ENCODE results near the gene CDH16. TPM values are rescaled to one million over a fixed set of nuclear protein-coding genes. Genes with fewer than 3 reads are reported as not detected.

Gene CDH16
- total RNA-seq, 4 donors from 2014 or later: not detected

DNA sequence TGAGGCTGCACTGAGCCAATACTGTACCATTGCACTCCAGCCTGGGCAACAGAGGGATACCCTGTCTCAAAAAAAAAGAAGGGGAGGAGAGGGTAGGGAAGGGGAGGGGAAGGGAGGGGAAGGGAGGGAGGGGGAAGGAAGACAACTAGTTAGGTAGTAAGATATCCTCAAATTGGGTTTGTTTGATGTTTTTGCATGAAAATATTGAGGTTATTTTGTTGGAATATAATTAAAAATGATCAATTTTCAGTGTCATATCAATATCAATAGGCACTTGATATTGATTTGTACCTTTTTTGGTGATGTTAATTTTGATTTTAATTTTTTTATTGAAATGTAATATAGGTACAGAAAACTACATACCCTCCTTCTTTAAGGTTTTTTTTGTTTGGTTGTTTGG lies 55.0 kb downstream of the CDH16 start:
- TF ChIP-seq, protein P1, sequence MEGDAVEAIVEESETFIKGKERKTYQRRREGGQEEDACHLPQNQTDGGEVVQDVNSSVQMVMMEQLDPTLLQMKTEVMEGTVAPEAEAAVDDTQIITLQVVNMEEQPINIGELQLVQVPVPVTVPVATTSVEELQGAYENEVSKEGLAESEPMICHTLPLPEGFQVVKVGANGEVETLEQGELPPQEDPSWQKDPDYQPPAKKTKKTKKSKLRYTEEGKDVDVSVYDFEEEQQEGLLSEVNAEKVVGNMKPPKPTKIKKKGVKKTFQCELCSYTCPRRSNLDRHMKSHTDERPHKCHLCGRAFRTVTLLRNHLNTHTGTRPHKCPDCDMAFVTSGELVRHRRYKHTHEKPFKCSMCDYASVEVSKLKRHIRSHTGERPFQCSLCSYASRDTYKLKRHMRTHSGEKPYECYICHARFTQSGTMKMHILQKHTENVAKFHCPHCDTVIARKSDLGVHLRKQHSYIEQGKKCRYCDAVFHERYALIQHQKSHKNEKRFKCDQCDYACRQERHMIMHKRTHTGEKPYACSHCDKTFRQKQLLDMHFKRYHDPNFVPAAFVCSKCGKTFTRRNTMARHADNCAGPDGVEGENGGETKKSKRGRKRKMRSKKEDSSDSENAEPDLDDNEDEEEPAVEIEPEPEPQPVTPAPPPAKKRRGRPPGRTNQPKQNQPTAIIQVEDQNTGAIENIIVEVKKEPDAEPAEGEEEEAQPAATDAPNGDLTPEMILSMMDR (IDR thresholded peaks at IDR 0.05): no peak
- TF ChIP-seq POLR2AphosphoS5 (IDR thresholded peaks at IDR 0.05) (no peak), EP300 (IDR thresholded peaks at IDR 0.05) (no peak), POLR2A (IDR thresholded peaks at IDR 0.05) (no peak)
- ATAC-seq: no peak
- no peaks in the 10 kb centered on the region for H3K36me3 ChIP-seq
- peaks cover 0 to 20% (median 4%) of the 10 kb centered on the region in 3 donors for H3K4me1 ChIP-seq
- H3K9me3 ChIP-seq: no peaks in the 10 kb centered on the region
- H3K4me3 ChIP-seq: no peak overlapping the region
- H3K27ac ChIP-seq: no peak overlapping the region
- H3K27me3 ChIP-seq: no peaks in the 10 kb centered on the region

DNA sequence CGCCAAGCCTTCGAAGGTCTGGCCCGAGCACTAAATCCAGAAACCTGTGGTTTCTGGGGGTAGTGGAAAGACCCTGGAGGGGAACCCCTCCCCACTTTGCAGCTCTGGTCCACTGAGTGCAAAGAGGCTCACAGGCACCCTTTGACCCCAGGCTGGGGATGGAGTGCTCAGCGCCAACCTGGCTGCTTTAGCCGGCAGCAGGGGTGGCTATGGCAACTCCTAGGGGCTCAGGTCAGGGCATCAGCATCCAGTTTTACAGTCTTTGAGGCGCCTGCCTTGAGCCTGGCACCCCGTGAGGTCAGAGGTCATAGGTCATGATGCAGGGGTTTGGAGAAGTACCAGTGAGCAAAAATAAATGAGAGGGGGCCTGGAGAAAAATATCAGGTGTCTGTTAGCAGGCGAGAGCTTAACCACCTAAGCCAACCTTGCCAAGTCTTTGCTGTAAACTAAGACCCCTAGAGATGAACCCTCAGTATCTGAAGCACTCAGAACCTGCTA lies 56.6 kb downstream of the CDH16 start:
- no peaks in the 10 kb centered on the region for H3K9me3 ChIP-seq
- H3K4me3 ChIP-seq: no peak overlapping the region
- no peak overlapping the region for H3K27ac ChIP-seq
- H3K36me3 ChIP-seq: no peaks in the 10 kb centered on the region
- no peak for TF ChIP-seq EP300 (IDR thresholded peaks at IDR 0.05)
- TF ChIP-seq, protein P1 (IDR thresholded peaks at IDR 0.05): no peak
- TF ChIP-seq POLR2A (IDR thresholded peaks at IDR 0.05): no peak
- no peak for TF ChIP-seq POLR2AphosphoS5 (IDR thresholded peaks at IDR 0.05)
- H3K4me1 ChIP-seq: peaks cover 0 to 14% (median 4%) of the 10 kb centered on the region in 3 donors
- H3K27me3 ChIP-seq: no peaks in the 10 kb centered on the region
- WGBS, 2 donors (ENCODE audit: low coverage in 1 of 2): 84 to 100% methylated on average over 1 to 4 of the region's 8 CpGs
- no peak for ATAC-seq

DNA sequence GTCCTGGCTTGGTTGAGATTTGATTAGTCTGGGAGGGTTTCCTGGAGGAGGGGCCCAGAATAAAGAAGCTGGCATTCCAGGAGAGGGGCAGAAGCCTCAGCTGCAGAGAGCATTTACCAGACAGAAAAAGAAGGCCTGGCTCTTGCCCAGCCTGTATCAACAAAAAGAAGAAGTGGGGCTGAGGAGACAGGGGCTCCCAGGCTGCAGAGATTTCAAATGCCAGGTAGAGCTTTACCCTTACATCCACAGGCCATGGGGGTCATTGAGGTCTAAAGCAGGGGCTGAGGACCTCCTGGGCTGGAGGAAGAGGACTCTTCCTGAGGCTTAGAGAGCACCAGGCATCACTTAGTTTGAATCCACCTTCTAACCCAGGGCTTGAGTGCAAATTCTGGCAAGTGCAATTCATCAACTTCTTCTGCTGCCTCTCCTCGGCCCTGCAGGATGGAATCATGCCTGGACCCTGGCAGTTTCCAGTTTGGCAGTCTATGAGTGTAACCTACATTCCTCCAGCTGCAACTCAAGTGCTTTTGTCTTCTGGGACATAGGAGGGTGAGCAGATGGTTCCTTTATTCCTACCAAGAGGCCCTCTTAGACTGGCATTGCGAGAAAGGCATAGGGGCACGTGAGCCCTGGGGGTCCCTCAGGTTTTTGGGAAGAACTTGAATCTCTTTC lies 59.2 kb downstream of the CDH16 start:
- Histone ChIP-seq H3K27me3 (no peaks in the 10 kb centered on the region), H3K9me3 (no peaks in the 10 kb centered on the region), H3K4me1 (peaks cover 0 to 14% (median 4%) of the 10 kb centered on the region in 3 donors), H3K27ac (no peak overlapping the region), H3K36me3 (no peaks in the 10 kb centered on the region), H3K4me3 (no peak overlapping the region)
- 13% methylated on average over 1 of the region's 3 CpGs; no CpG with 5 or more reads in 1 of the 2 donors for WGBS, 2 donors (ENCODE audit: low coverage in 1 of 2)
- ATAC-seq: no peak
- TF ChIP-seq POLR2AphosphoS5 (IDR thresholded peaks at IDR 0.05) (no peak), EP300 (IDR thresholded peaks at IDR 0.05) (no peak), POLR2A (IDR thresholded peaks at IDR 0.05) (no peak)
- TF ChIP-seq, protein P1 (IDR thresholded peaks at IDR 0.05): no peak

DNA sequence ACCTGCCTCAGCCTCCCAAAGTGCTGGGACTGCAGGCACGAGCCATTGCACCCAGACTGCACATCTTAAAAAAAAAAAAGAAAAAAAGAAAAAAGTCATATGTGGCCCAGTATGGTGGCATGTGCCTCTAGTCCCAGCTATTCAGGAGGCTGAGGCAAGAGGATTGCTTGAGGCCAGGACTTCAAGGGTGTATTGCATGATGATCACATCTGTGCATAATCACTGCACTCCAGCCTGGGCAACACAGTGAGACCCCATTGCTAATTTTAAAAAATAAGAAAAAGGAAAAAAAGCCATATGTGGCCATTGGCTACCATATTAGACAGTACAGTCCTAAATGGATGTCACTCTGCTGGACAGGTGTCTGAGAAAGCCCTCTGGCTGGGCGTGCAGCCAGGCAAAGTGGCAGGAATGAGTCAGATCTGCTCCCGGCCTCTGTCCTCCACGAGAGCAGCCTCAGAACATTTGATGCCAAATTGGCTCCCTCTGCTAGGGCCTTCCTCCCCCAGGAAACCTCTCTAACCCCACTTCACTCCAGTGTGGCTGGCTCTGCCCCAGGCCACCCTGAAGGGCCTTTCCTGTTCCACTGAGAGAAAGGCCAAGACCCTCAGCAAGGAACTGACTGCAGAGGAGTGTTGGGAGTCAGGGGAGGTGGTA lies 59.8 kb downstream of the CDH16 start:
- ATAC-seq: no peak
- Histone ChIP-seq H3K36me3 (no peaks in the 10 kb centered on the region), H3K27me3 (no peaks in the 10 kb centered on the region), H3K4me1 (peaks cover 0 to 14% (median 4%) of the 10 kb centered on the region in 3 donors), H3K27ac (no peak overlapping the region), H3K4me3 (no peak overlapping the region), H3K9me3 (no peaks in the 10 kb centered on the region)
- TF ChIP-seq, protein P1 (IDR thresholded peaks at IDR 0.05): no peak
- no peak for TF ChIP-seq POLR2AphosphoS5 (IDR thresholded peaks at IDR 0.05)
- no peak for TF ChIP-seq EP300 (IDR thresholded peaks at IDR 0.05)
- no peak for TF ChIP-seq POLR2A (IDR thresholded peaks at IDR 0.05)
- WGBS, 2 donors (ENCODE audit: low coverage in 1 of 2): 10% methylated on average over 3 of the region's 4 CpGs; no CpG with 5 or more reads in 1 of the 2 donors

Other genes starting within 250 kb of the CDH16 start
- gene CMTM4, start 222.1 kb downstream of the CDH16 start, total RNA-seq: 10 to 100 TPM; 12.7 to 21.2 (median 17.2) TPM
- gene DYNC1LI2, start 167.3 kb downstream of the CDH16 start, total RNA-seq: 100 to 1,000 TPM; 202 to 292 (median 219) TPM
- under 1 TPM in 1 of 4 donors, not detected in 3; 0.40 TPM for gene TERB1, start 117.3 kb downstream of the CDH16 start, total RNA-seq
- 10 to 100 TPM; 37.3 to 63.2 (median 52.4) TPM for gene NAE1, start 87.9 kb downstream of the CDH16 start, total RNA-seq
- gene CA7, start 74.5 kb downstream of the CDH16 start, total RNA-seq: not detected
- gene PDP2, start 38.4 kb downstream of the CDH16 start, total RNA-seq: 10 to 100 TPM in 1 of 4 donors, 1 to 10 TPM in 3; 3.7 to 11.7 (median 5.8) TPM
- 100 to 1,000 TPM in 1 of 4 donors, 10 to 100 TPM in 3; 33.4 to 103 (median 50.8) TPM for gene RRAD, start 6.7 kb upstream of the CDH16 start, total RNA-seq
- 10 to 100 TPM; 54.3 to 88.9 (median 79.5) TPM for gene CIAO2B, start 15.5 kb upstream of the CDH16 start, total RNA-seq
- gene CES2, start 16.6 kb upstream of the CDH16 start, total RNA-seq: 10 to 100 TPM; 25.9 to 32.6 (median 26.3) TPM
- under 1 TPM in 3 of 4 donors, not detected in 1; 0.13 to 0.49 (median 0.39) TPM for gene CES3, start 42.4 kb upstream of the CDH16 start, total RNA-seq
- gene CES4A, start 69.7 kb upstream of the CDH16 start, total RNA-seq: 1 to 10 TPM; 1.2 to 6.1 (median 2.6) TPM
- gene CBFB, start 110.3 kb upstream of the CDH16 start, total RNA-seq: 10 to 100 TPM; 26.5 to 39.3 (median 27.5) TPM
- 10 to 100 TPM; 10.9 to 20.4 (median 13.3) TPM for gene PHAF1, start 191.1 kb upstream of the CDH16 start, total RNA-seq
- gene B3GNT9, start 232.1 kb upstream of the CDH16 start, total RNA-seq: 10 to 100 TPM; 16.3 to 33.6 (median 23.1) TPM
- gene TRADD, start 241.0 kb upstream of the CDH16 start, total RNA-seq: 10 to 100 TPM; 26.1 to 39.7 (median 28.9) TPM
- gene FBXL8, start 241.1 kb upstream of the CDH16 start, total RNA-seq: 10 to 100 TPM in 3 of 4 donors, 1 to 10 TPM in 1; 6.9 to 18.8 (median 14.2) TPM
- 100 to 1,000 TPM in 1 of 4 donors, 10 to 100 TPM in 2, 1 to 10 TPM in 1; 7.7 to 110 (median 59.4) TPM for gene HSF4, start 245.9 kb upstream of the CDH16 start, total RNA-seq

Data from gastroesophageal sphincter (tissue), 4 donors.